Measurements from ENCODE around the gene OSBPL3. TPM values are rescaled to one million over a fixed set of nuclear protein-coding genes. Genes with fewer than 3 reads are reported as not detected.
"Not testable (repeated sequence)": the region's sequence is repeated elsewhere in the genome, so short reads cannot be mapped to it uniquely, and the experiment has no call there.

The OSBPL3 gene
- total RNA-seq, 1 donor from 2014 or later: 26.8 TPM

DNA sequence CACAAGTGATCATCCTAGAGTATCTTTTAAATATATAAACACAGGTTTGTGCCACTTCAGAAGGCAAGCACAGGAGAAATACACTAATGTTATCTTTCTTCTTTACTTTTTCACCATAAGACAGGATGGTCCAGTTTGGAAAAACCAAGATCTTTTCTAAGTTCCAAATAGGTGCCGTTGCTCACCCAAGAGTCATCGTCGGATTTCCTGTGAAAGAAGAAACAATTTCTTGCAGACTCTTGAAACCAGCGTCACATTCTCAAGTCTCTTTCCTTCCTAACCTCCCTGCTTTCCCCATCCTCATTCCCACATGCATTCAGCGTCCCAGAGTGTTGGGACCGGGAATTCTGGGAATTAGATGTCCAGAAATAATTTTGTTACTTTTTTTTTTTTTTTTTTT is 179.9 kb downstream of the OSBPL3 start:
- TF ChIP-seq, protein P1, sequence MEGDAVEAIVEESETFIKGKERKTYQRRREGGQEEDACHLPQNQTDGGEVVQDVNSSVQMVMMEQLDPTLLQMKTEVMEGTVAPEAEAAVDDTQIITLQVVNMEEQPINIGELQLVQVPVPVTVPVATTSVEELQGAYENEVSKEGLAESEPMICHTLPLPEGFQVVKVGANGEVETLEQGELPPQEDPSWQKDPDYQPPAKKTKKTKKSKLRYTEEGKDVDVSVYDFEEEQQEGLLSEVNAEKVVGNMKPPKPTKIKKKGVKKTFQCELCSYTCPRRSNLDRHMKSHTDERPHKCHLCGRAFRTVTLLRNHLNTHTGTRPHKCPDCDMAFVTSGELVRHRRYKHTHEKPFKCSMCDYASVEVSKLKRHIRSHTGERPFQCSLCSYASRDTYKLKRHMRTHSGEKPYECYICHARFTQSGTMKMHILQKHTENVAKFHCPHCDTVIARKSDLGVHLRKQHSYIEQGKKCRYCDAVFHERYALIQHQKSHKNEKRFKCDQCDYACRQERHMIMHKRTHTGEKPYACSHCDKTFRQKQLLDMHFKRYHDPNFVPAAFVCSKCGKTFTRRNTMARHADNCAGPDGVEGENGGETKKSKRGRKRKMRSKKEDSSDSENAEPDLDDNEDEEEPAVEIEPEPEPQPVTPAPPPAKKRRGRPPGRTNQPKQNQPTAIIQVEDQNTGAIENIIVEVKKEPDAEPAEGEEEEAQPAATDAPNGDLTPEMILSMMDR (conservative IDR thresholded peaks at IDR 0.05; ENCODE audit: low read depth, low read length): no peak

DNA sequence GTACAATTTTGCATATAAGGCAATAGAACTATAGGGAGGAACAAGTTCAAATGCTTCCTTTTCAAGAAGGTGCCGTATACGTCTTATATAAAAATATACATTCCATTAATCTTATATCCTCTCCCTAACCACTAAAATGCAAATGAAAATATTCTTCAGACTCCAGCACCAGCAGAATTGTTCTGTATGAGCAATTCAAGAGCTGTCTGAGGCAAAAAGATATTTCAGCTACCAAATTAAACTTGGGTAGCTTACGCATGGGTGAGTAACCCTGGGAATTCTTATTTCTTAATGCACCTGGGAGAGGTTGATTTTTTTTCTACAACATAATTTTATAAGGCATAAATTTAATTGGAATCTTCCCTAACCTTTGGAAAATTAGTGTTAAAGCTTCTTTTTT is 180.5 kb downstream of the OSBPL3 start:
- no peak overlapping the region for H3K4me3 ChIP-seq (ENCODE audit: low read depth, low read length)
- TF ChIP-seq, protein P1 (conservative IDR thresholded peaks at IDR 0.05; ENCODE audit: low read depth, low read length): no peak
- DNase-seq (ENCODE audit: low read depth): no peak

More for the DNA sequence above, 179.9 kb downstream of the OSBPL3 start:
- no peak overlapping the region for H3K4me3 ChIP-seq (ENCODE audit: low read depth, low read length)
- no peak for DNase-seq (ENCODE audit: low read depth)

DNA sequence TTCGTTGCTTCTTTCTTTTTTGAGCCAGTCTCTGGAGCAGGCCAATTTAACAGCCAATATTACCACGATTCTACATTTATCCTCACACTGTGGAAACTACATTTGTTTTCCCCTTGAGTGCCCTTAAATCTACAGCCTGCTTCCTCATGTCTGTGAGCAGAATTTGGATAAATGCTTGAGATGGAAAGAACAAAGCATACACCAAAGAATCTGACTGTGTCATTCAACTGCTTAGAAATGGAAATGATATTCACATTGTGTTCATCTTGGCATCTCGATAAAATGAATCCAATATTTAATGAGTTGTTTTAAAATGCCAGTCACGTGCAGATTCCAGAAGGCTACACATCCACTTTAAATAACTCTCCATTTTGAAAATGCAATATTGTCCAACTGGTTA is 181.7 kb downstream of the OSBPL3 start:
- DNase-seq (ENCODE audit: low read depth): no peak
- H3K4me3 ChIP-seq (ENCODE audit: low read depth, low read length): no peak overlapping the region
- TF ChIP-seq, protein P1 (conservative IDR thresholded peaks at IDR 0.05; ENCODE audit: low read depth, low read length): no peak

DNA sequence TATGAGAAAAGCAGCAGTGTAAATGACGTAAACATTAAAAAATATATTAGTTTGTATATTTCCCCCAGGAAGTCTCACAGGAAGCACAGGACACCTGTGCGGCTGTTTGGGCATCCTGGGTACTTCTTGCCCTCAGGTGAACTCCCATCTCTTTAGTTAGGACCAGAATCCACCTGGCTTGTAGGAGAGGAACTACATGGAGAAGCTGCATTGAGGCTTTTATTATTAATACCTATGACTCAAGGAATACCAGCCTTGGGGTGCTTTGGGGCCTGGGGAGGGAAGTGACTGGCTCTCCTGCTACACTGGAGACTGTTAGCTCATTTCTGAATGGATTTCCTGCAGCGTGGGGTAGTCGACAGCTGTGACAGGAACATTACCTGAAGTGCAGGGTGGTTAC is 182.7 kb downstream of the OSBPL3 start:
- no peak for DNase-seq (ENCODE audit: low read depth)
- TF ChIP-seq, protein P1 (conservative IDR thresholded peaks at IDR 0.05; ENCODE audit: low read depth, low read length): no peak
- H3K4me3 ChIP-seq (ENCODE audit: low read depth, low read length): no peak overlapping the region

DNA sequence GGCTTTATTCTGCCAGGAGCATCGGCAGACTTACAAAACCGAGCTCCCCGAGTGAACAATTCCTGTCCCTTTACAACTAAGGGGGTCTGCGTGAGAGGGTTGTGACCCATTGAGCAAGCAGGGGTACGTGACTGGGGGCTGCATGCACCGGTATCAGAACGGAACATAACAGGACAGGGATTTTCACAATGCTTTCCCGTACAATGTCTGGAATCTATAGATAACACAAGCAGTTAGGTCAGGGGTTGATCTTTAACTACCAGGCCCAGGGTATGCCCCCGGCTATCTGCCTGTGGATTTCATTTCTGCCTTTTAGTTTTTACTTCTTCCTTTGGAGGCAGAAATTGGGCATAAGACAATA is 184.6 kb downstream of the OSBPL3 start:
- no peak overlapping the region for H3K4me3 ChIP-seq (ENCODE audit: low read depth, low read length)
- no peak for DNase-seq (ENCODE audit: low read depth)
- TF ChIP-seq, protein P1 (conservative IDR thresholded peaks at IDR 0.05; ENCODE audit: low read depth, low read length): no peak

DNA sequence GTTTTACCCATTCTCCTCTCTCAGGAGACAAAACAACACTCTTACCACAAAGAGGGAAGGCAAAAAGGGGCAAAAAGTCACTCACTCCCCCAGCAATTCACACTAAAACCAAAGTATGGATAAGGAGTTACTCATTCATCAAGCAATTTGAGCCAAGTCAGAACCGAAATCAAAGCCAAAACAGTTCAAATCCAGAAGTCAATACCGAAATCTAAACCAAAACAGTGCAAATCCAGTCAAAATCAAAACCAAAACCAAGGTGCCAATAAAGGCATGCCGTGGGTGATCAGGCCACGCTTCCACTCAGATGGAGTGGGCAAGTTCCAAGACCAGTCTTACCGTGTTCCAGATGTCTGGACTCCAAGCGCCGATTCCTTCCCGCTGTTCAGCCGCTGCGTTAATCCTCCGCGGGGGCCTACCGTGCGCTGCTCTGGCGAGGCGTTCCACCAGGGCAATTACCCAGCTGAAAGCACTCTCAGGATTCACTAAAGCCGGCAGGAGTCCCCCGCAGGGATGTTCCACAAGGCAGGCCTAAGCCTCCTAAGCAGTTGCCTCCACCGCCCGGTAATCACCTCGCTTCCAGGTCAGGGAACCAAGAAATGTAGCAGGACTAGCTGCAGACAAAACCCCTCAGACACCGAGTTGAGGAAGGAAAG is 185.1 kb downstream of the OSBPL3 start:
- H3K4me3 ChIP-seq (ENCODE audit: low read depth, low read length); DNase-seq (ENCODE audit: low read depth): not testable (repeated sequence)

DNA sequence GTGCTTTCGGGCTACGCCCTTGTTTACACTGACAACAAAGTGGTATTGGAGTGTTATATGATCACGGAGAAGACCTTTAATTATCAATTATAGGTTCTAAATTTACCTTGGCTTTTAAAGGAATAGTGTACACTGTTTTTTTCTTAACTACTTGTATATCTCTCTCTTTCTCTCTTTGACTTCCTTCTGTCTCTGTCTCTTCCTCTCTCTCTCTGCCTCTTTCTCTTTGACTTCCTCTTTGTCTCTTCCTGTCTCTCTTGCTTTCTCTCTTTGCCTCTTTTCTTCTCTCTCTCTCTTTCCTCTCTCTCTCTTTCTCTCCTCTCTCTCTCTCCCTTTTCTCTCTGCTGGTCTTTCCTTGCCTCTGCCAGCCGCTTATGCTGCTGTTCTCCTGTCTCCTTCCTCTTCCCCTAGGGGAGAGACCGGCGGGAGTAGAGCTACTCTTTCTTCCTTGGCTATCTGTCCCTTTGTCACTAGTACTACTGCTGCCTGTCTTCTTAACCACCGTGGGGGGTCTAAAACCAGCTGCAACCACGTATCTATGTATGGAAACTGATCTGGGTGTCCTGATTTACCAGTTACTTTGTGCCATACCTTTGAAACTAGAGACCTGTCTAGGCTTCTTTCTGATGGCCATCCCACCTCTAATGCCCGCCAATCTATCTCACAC is 185.9 kb downstream of the OSBPL3 start:
- no peak for DNase-seq (ENCODE audit: low read depth)
- no peak overlapping the region for H3K4me3 ChIP-seq (ENCODE audit: low read depth, low read length)
- TF ChIP-seq, protein P1 (conservative IDR thresholded peaks at IDR 0.05; ENCODE audit: low read depth, low read length): no peak

Measured in epithelial cell of proximal tubule (primary cell).